Measurements from ENCODE around the gene SPIRE2.

Gene SPIRE2

GRCh38 chr16:89890200-89890599 lies 61.9 kb downstream of the SPIRE2 start:
- DNase-seq: no peak
- in situ Hi-C loops (cut with MboI; ENCODE audit: low pct_unique_long_range_greater_than_20kb, low sequenced_read_pairs): no loop called here

GRCh38 chr16:89890886-89891657 lies 62.8 kb downstream of the SPIRE2 start:
- DNase-seq: no peak
- in situ Hi-C loops (cut with MboI; ENCODE audit: low pct_unique_long_range_greater_than_20kb, low sequenced_read_pairs): no loop called here

- in situ Hi-C loops (cut with MboI; ENCODE audit: low pct_unique_long_range_greater_than_20kb, low sequenced_read_pairs): no loop called here
- no peak for DNase-seq
Measured at GRCh38 chr16:89892055-89892630, 63.9 kb downstream of the SPIRE2 start.

GRCh38 chr16:89892635-89893034 lies 64.4 kb downstream of the SPIRE2 start:
- in situ Hi-C loops (cut with MboI; ENCODE audit: low pct_unique_long_range_greater_than_20kb, low sequenced_read_pairs): no loop called here

GRCh38 chr16:89893642-89894548 lies 65.6 kb downstream of the SPIRE2 start:
- in situ Hi-C loops (cut with MboI; ENCODE audit: low pct_unique_long_range_greater_than_20kb, low sequenced_read_pairs): no loop called here

More at GRCh38 chr16:89892635-89893034, 64.4 kb downstream of the SPIRE2 start:
- DNase-seq: no peak

GRCh38 chr16:89895482-89896250 lies 67.4 kb downstream of the SPIRE2 start:
- in situ Hi-C loops (cut with MboI; ENCODE audit: low pct_unique_long_range_greater_than_20kb, low sequenced_read_pairs): no loop called here
- no peak for DNase-seq

More at GRCh38 chr16:89893642-89894548, 65.6 kb downstream of the SPIRE2 start:
- no peak for DNase-seq

- DNase-seq: no peak
- in situ Hi-C loops (cut with MboI; ENCODE audit: low pct_unique_long_range_greater_than_20kb, low sequenced_read_pairs): no loop called here
Measured at GRCh38 chr16:89897204-89897603, 68.9 kb downstream of the SPIRE2 start.

- DNase-seq: no peak
- in situ Hi-C loops (cut with MboI; ENCODE audit: low pct_unique_long_range_greater_than_20kb, low sequenced_read_pairs): no loop called here
Measured at GRCh38 chr16:89898201-89898967, 70.1 kb downstream of the SPIRE2 start.

GRCh38 chr16:89899879-89900481 lies 71.7 kb downstream of the SPIRE2 start:
- DNase-seq: no peak
- in situ Hi-C loops (cut with MboI; ENCODE audit: low pct_unique_long_range_greater_than_20kb, low sequenced_read_pairs): no loop called here

GRCh38 chr16:89900885-89901284 lies 72.6 kb downstream of the SPIRE2 start:
- DNase-seq: no peak
- in situ Hi-C loops (cut with MboI; ENCODE audit: low pct_unique_long_range_greater_than_20kb, low sequenced_read_pairs): no loop called here

- in situ Hi-C loops (cut with MboI; ENCODE audit: low pct_unique_long_range_greater_than_20kb, low sequenced_read_pairs): no loop called here
- DNase-seq: no peak
Measured at GRCh38 chr16:89902980-89903379, 74.7 kb downstream of the SPIRE2 start.

GRCh38 chr16:89903908-89904515 lies 75.7 kb downstream of the SPIRE2 start:
- in situ Hi-C loops (cut with MboI; ENCODE audit: low pct_unique_long_range_greater_than_20kb, low sequenced_read_pairs): no loop called here
- no peak for DNase-seq

GRCh38 chr16:89904606-89905510 lies 76.6 kb downstream of the SPIRE2 start:
- no peak for DNase-seq
- in situ Hi-C loops (cut with MboI; ENCODE audit: low pct_unique_long_range_greater_than_20kb, low sequenced_read_pairs): no loop called here

GRCh38 chr16:89905511-89906139 lies 77.3 kb downstream of the SPIRE2 start:
- in situ Hi-C loops (cut with MboI; ENCODE audit: low pct_unique_long_range_greater_than_20kb, low sequenced_read_pairs): no loop called here
- DNase-seq: no peak

GRCh38 chr16:89906140-89907025 lies 78.1 kb downstream of the SPIRE2 start:
- no peak for DNase-seq
- in situ Hi-C loops (cut with MboI; ENCODE audit: low pct_unique_long_range_greater_than_20kb, low sequenced_read_pairs): no loop called here
